Measurements from ENCODE around the gene TTLL5.

Gene TTLL5

DNA sequence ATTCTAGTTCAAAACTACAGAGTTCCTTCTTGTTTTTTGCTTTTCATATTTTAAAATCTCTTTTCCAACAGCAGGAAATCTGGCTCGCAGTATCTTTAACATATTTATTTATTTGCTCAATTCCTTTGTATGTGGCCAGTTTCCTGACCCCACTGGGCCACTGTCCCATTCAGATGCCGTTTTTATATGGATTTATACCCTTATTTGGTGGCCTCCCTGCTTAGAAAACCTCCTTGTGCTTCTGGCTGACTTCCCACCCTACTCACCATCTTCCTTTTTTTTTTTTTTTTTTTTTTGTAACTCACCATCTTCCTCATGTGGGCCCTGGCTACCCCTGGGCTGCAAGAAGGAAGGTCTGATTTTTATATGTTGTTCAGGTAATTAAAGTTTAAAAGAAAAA, 53.9 kb downstream of the TTLL5 start:
- Histone ChIP-seq H3K27me3 (replicated peaks) (no peaks in the 10 kb centered on the region), H3K36me3 (replicated peaks) (peaks cover 6% of the 10 kb centered on the region), H3K27ac (no peak overlapping the region), H3K4me3 (ENCODE audit: low read depth, low read length) (no peak overlapping the region)
- in situ Hi-C loops (cut with HindIII; ENCODE audit: low pct_ligation_motif_present, low sequenced_read_pairs) = loop anchor here (25.0 kb wide), 1 partner anchor 247 kb away; no protein-coding TSS in a partner anchor
- DNase-seq = no peak
- TF ChIP-seq, protein P1, sequence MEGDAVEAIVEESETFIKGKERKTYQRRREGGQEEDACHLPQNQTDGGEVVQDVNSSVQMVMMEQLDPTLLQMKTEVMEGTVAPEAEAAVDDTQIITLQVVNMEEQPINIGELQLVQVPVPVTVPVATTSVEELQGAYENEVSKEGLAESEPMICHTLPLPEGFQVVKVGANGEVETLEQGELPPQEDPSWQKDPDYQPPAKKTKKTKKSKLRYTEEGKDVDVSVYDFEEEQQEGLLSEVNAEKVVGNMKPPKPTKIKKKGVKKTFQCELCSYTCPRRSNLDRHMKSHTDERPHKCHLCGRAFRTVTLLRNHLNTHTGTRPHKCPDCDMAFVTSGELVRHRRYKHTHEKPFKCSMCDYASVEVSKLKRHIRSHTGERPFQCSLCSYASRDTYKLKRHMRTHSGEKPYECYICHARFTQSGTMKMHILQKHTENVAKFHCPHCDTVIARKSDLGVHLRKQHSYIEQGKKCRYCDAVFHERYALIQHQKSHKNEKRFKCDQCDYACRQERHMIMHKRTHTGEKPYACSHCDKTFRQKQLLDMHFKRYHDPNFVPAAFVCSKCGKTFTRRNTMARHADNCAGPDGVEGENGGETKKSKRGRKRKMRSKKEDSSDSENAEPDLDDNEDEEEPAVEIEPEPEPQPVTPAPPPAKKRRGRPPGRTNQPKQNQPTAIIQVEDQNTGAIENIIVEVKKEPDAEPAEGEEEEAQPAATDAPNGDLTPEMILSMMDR (IDR thresholded peaks at IDR 0.05; ENCODE audit: low read depth, low read length, missing control alignments) = no peak

DNA sequence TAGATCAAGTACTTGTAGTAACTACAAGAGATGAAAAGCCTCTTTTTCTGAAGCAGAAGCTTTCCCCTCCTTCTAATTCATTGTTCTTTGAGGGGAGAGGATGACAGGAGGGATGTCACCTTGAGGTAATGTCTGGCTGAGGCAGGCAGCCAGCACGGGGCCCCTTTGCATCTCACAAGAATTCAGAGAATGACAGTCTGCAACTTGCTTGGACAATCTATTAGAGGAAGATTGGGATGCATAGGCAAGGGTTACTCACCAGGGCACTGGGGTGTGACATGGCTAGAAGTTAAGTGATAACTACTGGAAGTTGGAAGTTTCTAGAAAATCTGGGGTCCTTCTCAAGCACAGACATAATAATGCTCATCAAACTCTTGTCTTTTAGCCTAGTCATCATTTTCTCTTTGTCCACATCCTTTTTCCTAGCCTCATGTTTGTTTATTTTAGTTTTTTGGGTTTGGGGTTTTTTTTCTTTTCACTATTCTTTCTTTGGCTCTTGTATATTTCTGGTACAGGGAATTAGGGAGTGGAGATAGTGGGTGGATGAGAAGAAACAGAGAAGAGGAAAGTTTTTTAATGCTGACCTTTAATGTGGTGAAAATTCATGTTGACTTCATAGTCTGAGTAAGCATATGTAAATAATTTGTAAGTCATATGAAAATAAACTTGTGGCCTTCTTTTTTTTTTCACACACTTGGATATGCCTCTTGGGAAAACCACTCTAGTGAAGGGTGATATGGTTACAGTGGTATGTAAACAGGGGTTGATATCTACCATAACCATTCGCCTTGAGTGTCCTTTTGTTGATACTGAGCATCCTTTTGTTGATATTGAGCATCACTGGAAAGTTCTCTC, 55.1 kb downstream of the TTLL5 start:
- no peak for DNase-seq
- TF ChIP-seq, protein P1 (IDR thresholded peaks at IDR 0.05; ENCODE audit: low read depth, low read length, missing control alignments) = no peak
- H3K27me3 ChIP-seq (replicated peaks) = no peaks in the 10 kb centered on the region
- peaks cover 8% of the 10 kb centered on the region for H3K36me3 ChIP-seq (replicated peaks)
- in situ Hi-C loops (cut with HindIII; ENCODE audit: low pct_ligation_motif_present, low sequenced_read_pairs) = loop anchor here (25.0 kb wide), 1 partner anchor 246 kb away; no protein-coding TSS in a partner anchor
- no peak overlapping the region for H3K27ac ChIP-seq
- no peak overlapping the region for H3K4me3 ChIP-seq (ENCODE audit: low read depth, low read length)

DNA sequence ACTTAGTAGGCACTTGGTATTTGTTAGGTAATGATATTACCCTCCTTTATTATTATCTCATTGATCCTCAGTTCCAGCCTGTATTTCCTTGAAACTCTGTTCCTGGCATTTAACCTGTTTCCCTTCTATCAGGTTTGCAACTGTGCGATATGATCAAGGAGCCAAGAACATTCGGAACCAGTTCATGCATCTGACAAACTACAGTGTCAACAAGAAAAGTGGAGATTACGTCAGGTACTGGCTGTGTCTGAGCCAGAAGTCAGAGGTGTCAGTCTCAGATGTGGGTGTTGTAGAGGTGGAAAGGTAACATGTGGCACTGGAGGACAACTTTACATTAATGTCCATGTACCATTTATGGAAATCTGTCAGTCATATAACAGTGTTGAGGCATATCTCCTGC, 56.7 kb downstream of the TTLL5 start:
- H3K27ac ChIP-seq = no peak overlapping the region
- DNase-seq = no peak
- TF ChIP-seq, protein P1 (IDR thresholded peaks at IDR 0.05; ENCODE audit: low read depth, low read length, missing control alignments) = no peak
- H3K4me3 ChIP-seq (ENCODE audit: low read depth, low read length) = no peak overlapping the region
- no peaks in the 10 kb centered on the region for H3K27me3 ChIP-seq (replicated peaks)
- in situ Hi-C loops (cut with HindIII; ENCODE audit: low pct_ligation_motif_present, low sequenced_read_pairs) = loop anchor here (25.0 kb wide), 1 partner anchor 245 kb away; no protein-coding TSS in a partner anchor
- peaks cover 8% of the 10 kb centered on the region for H3K36me3 ChIP-seq (replicated peaks)

DNA sequence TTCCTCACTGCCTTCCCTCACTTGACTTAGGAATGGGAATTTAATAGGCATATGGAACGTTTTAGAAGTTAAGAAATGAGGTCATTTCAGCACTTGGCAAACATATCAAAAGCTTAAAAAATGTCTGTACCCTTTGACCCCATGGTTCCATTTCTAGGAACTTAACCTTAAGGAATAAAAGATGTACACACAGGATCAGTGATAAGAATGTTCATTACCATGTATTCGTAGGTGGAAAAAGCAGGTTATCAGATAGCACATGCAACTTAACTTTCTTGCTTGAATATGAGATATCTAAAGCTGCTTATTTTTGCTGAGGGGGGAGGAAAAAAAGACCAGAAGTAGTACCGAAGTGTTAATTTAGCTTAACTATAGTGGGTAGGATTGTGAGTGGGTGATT, 57.2 kb downstream of the TTLL5 start:
- in situ Hi-C loops (cut with HindIII; ENCODE audit: low pct_ligation_motif_present, low sequenced_read_pairs) = loop anchor here (25.0 kb wide), 1 partner anchor 244 kb away; no protein-coding TSS in a partner anchor
- H3K4me3 ChIP-seq (ENCODE audit: low read depth, low read length) = no peak overlapping the region
- no peak for DNase-seq

DNA sequence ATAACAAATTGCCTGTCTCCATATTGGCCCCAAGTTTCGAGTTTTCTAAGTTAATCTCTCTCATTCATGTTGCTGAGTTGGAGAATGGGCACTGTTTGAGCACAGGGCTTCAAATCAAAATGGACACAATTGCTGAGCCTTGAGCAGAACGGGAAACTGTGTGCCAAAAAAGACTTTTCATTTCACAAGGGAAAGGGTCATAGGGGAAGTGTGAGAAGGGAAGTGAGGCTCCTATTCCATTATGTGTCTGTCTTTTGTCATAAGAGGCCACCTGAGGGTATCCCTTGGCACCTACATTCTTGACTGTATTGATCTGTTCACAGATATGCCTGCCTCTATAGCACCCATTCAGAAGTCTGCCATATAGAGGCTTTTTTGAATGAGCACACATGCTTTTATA, 59.1 kb downstream of the TTLL5 start:
- TF ChIP-seq, protein P1 (IDR thresholded peaks at IDR 0.05; ENCODE audit: low read depth, low read length, missing control alignments) = no peak
- DNase-seq = no peak
- H3K27ac ChIP-seq = no peak overlapping the region
- H3K4me3 ChIP-seq (ENCODE audit: low read depth, low read length) = no peak overlapping the region
- in situ Hi-C loops (cut with HindIII; ENCODE audit: low pct_ligation_motif_present, low sequenced_read_pairs) = loop anchor here (25.0 kb wide), 1 partner anchor 242 kb away; no protein-coding TSS in a partner anchor
- H3K27me3 ChIP-seq (replicated peaks) = no peaks in the 10 kb centered on the region
- H3K36me3 ChIP-seq (replicated peaks) = peaks cover 8% of the 10 kb centered on the region

More for the DNA sequence above, 57.2 kb downstream of the TTLL5 start:
- H3K36me3 ChIP-seq (replicated peaks) = peaks cover 8% of the 10 kb centered on the region
- TF ChIP-seq, protein P1 (IDR thresholded peaks at IDR 0.05; ENCODE audit: low read depth, low read length, missing control alignments) = no peak
- no peaks in the 10 kb centered on the region for H3K27me3 ChIP-seq (replicated peaks)
- no peak overlapping the region for H3K27ac ChIP-seq

All from brain microvascular endothelial cell (primary cell).